GM12891 (cell line): ENCODE results near the gene DEGS1.

Source experiments
- POLR2AphosphoS5 ChIP-seq: IDR thresholded peaks from 2 replicates; pipeline ENCODE4 v1.6.1; 2011; ENCODE audit warnings: low read depth, low read length, control low read depth
- POU2F2 ChIP-seq: IDR thresholded peaks from 2 replicates; pipeline ENCODE4 v1.6.1; 2011; ENCODE audit warnings: low read depth, mild to moderate bottlenecking, control low read depth, low read length, moderate library complexity

GRCh38 chr1:224170748-224171478, 12.1 kb upstream of the DEGS1 start:
- TF ChIP-seq POLR2AphosphoS5 (no peak), POU2F2 (no peak)
